ENCODE data around the gene SYNDIG1. TPM values are rescaled to one million over a fixed set of nuclear protein-coding genes. Genes with fewer than 3 reads are reported as not detected.

Gene SYNDIG1
- total RNA-seq, 2 donors from 2014 or later = not detected

- no peaks in the 10 kb centered on the region for H3K9me3 Mint-ChIP-seq
- ATAC-seq (no peak), DNase-seq (ENCODE audit: low spot score) (no peak)
- H3K27me3 Mint-ChIP-seq = peaks cover 0 to 4% of the 10 kb centered on the region in 2 donors
- no peaks in the 10 kb centered on the region for H3K4me1 Mint-ChIP-seq (ENCODE audit: low read depth in 2 of 2)
- no peaks in the 10 kb centered on the region for H3K36me3 Mint-ChIP-seq
- H3K4me3 Mint-ChIP-seq = no peak overlapping the region
- no peak overlapping the region for H3K27ac Mint-ChIP-seq
Measured at GRCh38 chr20:24658920-24659660, 189.7 kb downstream of the SYNDIG1 start.

DNA sequence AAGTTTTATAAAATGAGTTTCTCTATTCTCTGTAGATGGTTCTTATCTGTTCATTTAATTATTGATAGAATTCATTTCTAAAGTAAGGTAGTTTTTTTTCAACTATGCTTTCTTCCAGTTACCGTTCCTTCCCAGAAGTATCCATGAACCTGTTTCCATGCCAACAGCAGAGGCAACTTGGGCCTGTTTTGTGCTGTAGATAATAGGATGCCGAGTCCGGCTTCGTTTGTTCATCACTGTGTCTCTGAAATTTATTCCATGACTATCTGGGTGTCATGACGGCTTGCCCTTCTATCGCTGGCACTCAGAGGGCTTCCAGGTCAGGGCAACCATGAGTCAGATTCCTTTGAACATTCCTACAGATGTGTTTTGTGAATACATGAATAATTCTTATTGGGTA lies 190.4 kb downstream of the SYNDIG1 start:
- no peaks in the 10 kb centered on the region for H3K9me3 Mint-ChIP-seq
- ATAC-seq (no peak), DNase-seq (ENCODE audit: low spot score) (no peak)
- H3K27ac Mint-ChIP-seq = no peak overlapping the region
- no peak overlapping the region for H3K4me3 Mint-ChIP-seq
- no peaks in the 10 kb centered on the region for H3K36me3 Mint-ChIP-seq
- H3K4me1 Mint-ChIP-seq (ENCODE audit: low read depth in 2 of 2) = no peaks in the 10 kb centered on the region
- H3K27me3 Mint-ChIP-seq = no peaks in the 10 kb centered on the region

- Mint-ChIP-seq H3K4me3 (no peak overlapping the region), H3K9me3 (no peaks in the 10 kb centered on the region), H3K27me3 (no peaks in the 10 kb centered on the region), H3K27ac (no peak overlapping the region), H3K36me3 (no peaks in the 10 kb centered on the region), H3K4me1 (ENCODE audit: low read depth in 2 of 2) (no peaks in the 10 kb centered on the region)
- ATAC-seq (no peak), DNase-seq (ENCODE audit: low spot score) (no peak)
Measured at GRCh38 chr20:24660651-24661050, 191.2 kb downstream of the SYNDIG1 start.

DNA sequence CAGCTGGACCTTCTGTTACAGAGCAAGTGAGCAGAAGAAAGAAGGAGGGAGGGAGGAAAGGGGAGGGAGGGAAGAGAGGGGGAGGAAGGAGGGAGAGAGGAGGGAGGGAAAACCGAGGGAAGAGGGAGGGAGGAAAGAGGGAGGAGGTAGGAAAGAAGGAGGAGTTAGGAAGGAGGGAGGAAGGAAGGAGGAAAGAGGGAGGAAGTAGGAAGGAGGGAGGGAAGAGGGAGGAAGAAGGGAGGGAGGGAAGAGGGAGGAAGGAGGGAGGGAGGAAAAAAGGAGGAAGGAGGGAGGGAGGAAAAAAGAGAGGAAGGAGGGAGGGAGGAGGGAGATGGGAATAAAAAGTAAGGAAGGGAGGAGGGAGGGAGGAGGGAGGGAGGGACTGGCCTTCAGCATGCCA lies 191.8 kb downstream of the SYNDIG1 start:
- no peaks in the 10 kb centered on the region for H3K4me1 Mint-ChIP-seq (ENCODE audit: low read depth in 2 of 2)
- H3K27ac Mint-ChIP-seq = no peak overlapping the region
- ATAC-seq (no peak), DNase-seq (ENCODE audit: low spot score) (no peak)
- no peak overlapping the region for H3K4me3 Mint-ChIP-seq
- no peaks in the 10 kb centered on the region for H3K27me3 Mint-ChIP-seq
- H3K36me3 Mint-ChIP-seq = no peaks in the 10 kb centered on the region
- no peaks in the 10 kb centered on the region for H3K9me3 Mint-ChIP-seq

GRCh38 chr20:24662322-24662721 lies 192.9 kb downstream of the SYNDIG1 start:
- Mint-ChIP-seq H3K36me3 (no peaks in the 10 kb centered on the region), H3K4me3 (no peak overlapping the region), H3K27ac (no peak overlapping the region), H3K4me1 (ENCODE audit: low read depth in 2 of 2) (no peaks in the 10 kb centered on the region), H3K9me3 (no peaks in the 10 kb centered on the region), H3K27me3 (no peaks in the 10 kb centered on the region)
- ATAC-seq = no peak
- no peak for DNase-seq (ENCODE audit: low spot score)

- no peak for ATAC-seq
- Mint-ChIP-seq H3K27me3 (no peaks in the 10 kb centered on the region), H3K4me3 (no peak overlapping the region), H3K4me1 (ENCODE audit: low read depth in 2 of 2) (no peaks in the 10 kb centered on the region), H3K27ac (no peak overlapping the region), H3K9me3 (no peaks in the 10 kb centered on the region), H3K36me3 (no peaks in the 10 kb centered on the region)
- DNase-seq (ENCODE audit: low spot score) = no peak
Measured at GRCh38 chr20:24662752-24663365, 193.4 kb downstream of the SYNDIG1 start.

GRCh38 chr20:24663496-24663895 lies 194.1 kb downstream of the SYNDIG1 start:
- H3K4me3 Mint-ChIP-seq = no peak overlapping the region
- no peaks in the 10 kb centered on the region for H3K4me1 Mint-ChIP-seq (ENCODE audit: low read depth in 2 of 2)
- no peaks in the 10 kb centered on the region for H3K27me3 Mint-ChIP-seq
- DNase-seq (ENCODE audit: low spot score) = no peak
- ATAC-seq = no peak
- no peaks in the 10 kb centered on the region for H3K9me3 Mint-ChIP-seq
- H3K27ac Mint-ChIP-seq = no peak overlapping the region
- H3K36me3 Mint-ChIP-seq = no peaks in the 10 kb centered on the region

DNA sequence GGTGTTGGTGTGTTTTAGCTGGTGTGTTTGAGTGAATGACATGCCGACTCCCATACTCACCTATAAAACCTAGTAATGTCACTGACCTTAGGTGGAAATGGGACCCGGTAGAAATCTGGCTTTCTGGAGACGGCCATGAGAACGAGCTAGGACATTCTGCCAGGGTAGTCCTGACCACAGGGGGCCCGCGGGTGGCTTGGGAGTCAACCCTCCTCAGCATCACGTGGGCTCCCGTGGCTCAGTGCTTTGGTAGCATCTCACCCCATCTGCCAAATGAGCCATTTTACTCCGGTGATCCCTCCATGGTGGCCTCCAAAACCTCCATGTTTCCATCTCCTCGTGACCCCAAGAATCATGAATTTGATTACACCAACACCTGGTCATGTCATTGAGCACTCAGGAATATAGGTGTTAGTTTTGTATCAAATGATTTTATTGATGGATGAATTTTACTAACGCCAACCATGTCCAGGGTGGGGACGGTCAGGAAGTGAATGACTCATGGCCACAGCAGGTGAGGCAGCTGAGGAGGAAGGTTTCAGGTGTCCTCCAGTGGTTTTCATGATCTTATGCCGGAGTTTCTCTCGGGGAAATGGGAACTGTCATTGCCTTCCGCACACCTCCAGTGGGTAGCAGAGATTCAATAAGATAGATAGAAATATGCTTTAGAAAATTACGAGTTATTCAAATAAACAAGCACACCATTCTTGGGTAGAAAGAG lies 195.0 kb downstream of the SYNDIG1 start:
- H3K36me3 Mint-ChIP-seq = no peaks in the 10 kb centered on the region
- H3K9me3 Mint-ChIP-seq = no peaks in the 10 kb centered on the region
- no peaks in the 10 kb centered on the region for H3K27me3 Mint-ChIP-seq
- no peak overlapping the region for H3K27ac Mint-ChIP-seq
- no peak for ATAC-seq
- no peak for DNase-seq (ENCODE audit: low spot score)
- no peak overlapping the region for H3K4me3 Mint-ChIP-seq
- H3K4me1 Mint-ChIP-seq (ENCODE audit: low read depth in 2 of 2) = no peaks in the 10 kb centered on the region

GRCh38 chr20:24665196-24665595 lies 195.8 kb downstream of the SYNDIG1 start:
- DNase-seq (ENCODE audit: low spot score) = no peak
- Mint-ChIP-seq H3K9me3 (no peaks in the 10 kb centered on the region), H3K4me1 (ENCODE audit: low read depth in 2 of 2) (no peaks in the 10 kb centered on the region), H3K4me3 (no peak overlapping the region), H3K27me3 (no peaks in the 10 kb centered on the region), H3K36me3 (no peaks in the 10 kb centered on the region), H3K27ac (no peak overlapping the region)
- ATAC-seq = no peak

DNA sequence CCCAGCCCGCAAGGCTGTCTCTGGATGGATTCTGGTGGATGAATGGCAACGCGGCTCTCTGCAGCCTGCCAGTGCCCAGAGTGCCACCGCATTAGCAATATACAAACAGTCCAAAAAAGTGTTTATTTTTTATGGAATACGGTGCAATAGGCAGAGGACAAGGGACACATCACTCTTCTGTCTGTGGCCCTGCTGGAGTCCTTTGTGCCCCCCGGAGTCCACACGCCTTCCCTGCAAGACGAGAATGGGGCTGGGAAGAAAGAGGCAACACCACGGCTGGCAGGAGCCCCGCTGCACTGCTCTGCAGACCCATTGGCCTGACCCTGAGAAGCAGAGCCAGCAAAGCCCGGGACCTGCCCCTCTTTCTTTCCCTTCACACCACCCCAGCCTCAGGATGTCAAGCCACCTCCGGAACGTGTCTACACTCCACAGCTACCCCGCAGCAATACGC lies 196.3 kb downstream of the SYNDIG1 start:
- Mint-ChIP-seq H3K4me3 (no peak overlapping the region), H3K27ac (no peak overlapping the region)
- DNase-seq (ENCODE audit: low spot score) = no peak

GRCh38 chr20:24667689-24668383 lies 198.4 kb downstream of the SYNDIG1 start:
- Mint-ChIP-seq H3K36me3 (no peaks in the 10 kb centered on the region), H3K27ac (no peak overlapping the region), H3K27me3 (no peaks in the 10 kb centered on the region), H3K4me1 (ENCODE audit: low read depth in 2 of 2) (no peaks in the 10 kb centered on the region), H3K9me3 (no peaks in the 10 kb centered on the region), H3K4me3 (no peak overlapping the region)
- ATAC-seq (no peak), DNase-seq (ENCODE audit: low spot score) (no peak)

More for the DNA sequence above, 196.3 kb downstream of the SYNDIG1 start:
- ATAC-seq = no peak
- H3K27me3 Mint-ChIP-seq = no peaks in the 10 kb centered on the region
- H3K36me3 Mint-ChIP-seq = no peaks in the 10 kb centered on the region
- no peaks in the 10 kb centered on the region for H3K9me3 Mint-ChIP-seq
- no peaks in the 10 kb centered on the region for H3K4me1 Mint-ChIP-seq (ENCODE audit: low read depth in 2 of 2)

- no peak overlapping the region for H3K27ac Mint-ChIP-seq
- H3K36me3 Mint-ChIP-seq = no peaks in the 10 kb centered on the region
- H3K27me3 Mint-ChIP-seq = no peaks in the 10 kb centered on the region
- no peak overlapping the region for H3K4me3 Mint-ChIP-seq
- ATAC-seq (no peak), DNase-seq (ENCODE audit: low spot score) (no peak)
- H3K9me3 Mint-ChIP-seq = no peaks in the 10 kb centered on the region
- no peaks in the 10 kb centered on the region for H3K4me1 Mint-ChIP-seq (ENCODE audit: low read depth in 2 of 2)
Measured at GRCh38 chr20:24668384-24668702, 198.9 kb downstream of the SYNDIG1 start.

DNA sequence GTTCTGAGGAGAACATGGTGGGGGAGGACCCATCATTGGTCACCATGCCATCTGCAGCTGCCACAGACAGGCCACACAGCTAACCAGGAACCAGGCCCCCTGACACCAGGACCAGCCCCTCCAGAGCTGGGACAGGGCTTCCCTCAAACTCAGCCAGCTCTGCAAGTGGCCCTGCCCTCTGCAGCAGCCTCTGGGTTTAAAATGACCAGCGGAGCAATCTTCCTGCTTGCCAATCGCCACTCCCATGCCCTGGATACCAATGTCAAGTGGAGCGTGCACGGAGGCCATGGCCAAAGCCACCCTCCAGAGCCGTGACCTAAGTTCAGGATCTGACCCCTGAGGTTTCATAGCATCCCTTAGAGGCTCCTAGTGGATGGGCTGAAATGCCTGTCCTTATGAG lies 199.4 kb downstream of the SYNDIG1 start:
- Mint-ChIP-seq H3K27ac (no peak overlapping the region), H3K9me3 (no peaks in the 10 kb centered on the region), H3K36me3 (no peaks in the 10 kb centered on the region), H3K4me3 (no peak overlapping the region), H3K27me3 (no peaks in the 10 kb centered on the region), H3K4me1 (ENCODE audit: low read depth in 2 of 2) (no peaks in the 10 kb centered on the region)
- DNase-seq (ENCODE audit: low spot score) (no peak), ATAC-seq (no peak)

DNA sequence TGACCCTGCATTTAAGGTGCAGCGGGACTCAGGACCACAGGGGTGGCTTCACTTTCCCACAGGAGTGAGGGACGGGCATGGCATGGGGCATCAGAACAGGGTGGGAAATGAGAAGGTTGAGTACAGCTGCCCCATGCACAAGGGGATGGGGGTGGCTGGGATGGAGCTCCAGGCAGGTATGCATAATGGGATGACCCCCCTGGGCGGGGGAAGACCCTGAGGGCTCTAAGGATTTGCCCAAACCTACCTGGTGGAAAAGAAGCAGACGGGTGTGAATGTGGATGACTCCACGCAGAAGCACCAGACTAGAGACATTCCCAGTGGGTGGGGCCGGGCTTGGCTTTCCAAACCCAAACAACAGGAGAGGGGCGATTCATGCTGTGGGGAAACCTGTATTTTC lies 200.3 kb downstream of the SYNDIG1 start:
- Mint-ChIP-seq H3K4me1 (ENCODE audit: low read depth in 2 of 2) (no peaks in the 10 kb centered on the region), H3K36me3 (no peaks in the 10 kb centered on the region), H3K27me3 (no peaks in the 10 kb centered on the region), H3K9me3 (no peaks in the 10 kb centered on the region), H3K27ac (no peak overlapping the region), H3K4me3 (no peak overlapping the region)
- ATAC-seq (no peak), DNase-seq (ENCODE audit: low spot score) (no peak)

Data from natural killer cell treated with Interleukin-12 subunit alpha and Interleukin-12 subunit beta and Interleukin-15 and Interleukin-18, amount 100 ng/mL, for 72 hours (primary cell).